HepG2 (cell line): ENCODE data around the gene RAB33A. TPM values are rescaled to one million over a fixed set of nuclear protein-coding genes. Genes with fewer than 3 reads are reported as not detected.

Experiments used
- ATAC-seq: fragments of 200-7000 bp; cut with Tn5 transposase; 3 replicates; pipeline ENCODE4 v1.9.1; 2020; ENCODE audit warnings: mild to moderate bottlenecking, moderate library complexity
- BruUV-seq: library from RNA; stranded (reverse); fragments of 400-500 nt; replicated peaks from 2 replicates; lab custom pipeline; 2021; lab: Mats Ljungman, UMichigan
- CTCF ChIA-PET: fragments of 300-600 bp; formaldehyde crosslinking; extraction: SDS; loops from one replicate; lab custom pipeline; 2021; ENCODE audit warnings: low total read pairs, inconsistent platforms, low intra/inter-chr PET ratio; lab: Yijun Ruan, JAX
- POLR2A ChIA-PET: fragments of 350-600 bp; sonication (Branson Sonifier 250); formaldehyde crosslinking; loops from one replicate; lab custom pipeline; 2020; ENCODE audit warnings: antibody characterized with exemption, inconsistent platforms; lab: Yijun Ruan, JAX
- DNase-seq: peaks from one replicate; pipeline ENCODE4 v3.0.0-alpha.2; 2015; ENCODE audit warnings: low spot score
- FAIRE-seq: peaks from 3 replicates; lab custom pipeline; 2011; peaks lifted over from hg19 to GRCh38; lab: Jason Lieb, UNC
- H2AFZ ChIP-seq: one replicate; pipeline ENCODE4 v1.6.1; 2011; ENCODE audit warnings: low read length, inconsistent platforms
- H3K27ac ChIP-seq: fragments of 300-600 bp; 3 replicates; pipeline ENCODE4 v1.8.0; 2011; ENCODE audit warnings: mixed run types, mild to moderate bottlenecking, mixed read lengths, low read length, inconsistent platforms; ENCODE audit not compliant: insufficient read depth; ENCODE audit errors: extremely low read length
- H3K27me3 ChIP-seq, 2 experiments: fragments of 200-600 bp in 1 of 2; 2 replicates in 1 of 2; 3 replicates in 1 of 2; pipeline versions ENCODE4 v1.6.0 to v1.8.0; 2011; ENCODE audit warnings: low read length in 2 of 2, mild to moderate bottlenecking in 2 of 2, moderate library complexity in 2 of 2, inconsistent platforms in 1 of 2; ENCODE audit not compliant: insufficient read depth in 2 of 2, control insufficient read depth in 1 of 2
- H3K36me3 ChIP-seq, 2 experiments: fragments of 200-600 bp in 1 of 2; replicated peaks in 1 of 2; 2 replicates in 1 of 2; 3 replicates in 1 of 2; pipeline versions ENCODE4 v1.5.1 to v1.8.0; 2011; ENCODE audit warnings: low read length in 2 of 2, inconsistent platforms in 1 of 2; ENCODE audit not compliant: insufficient read depth in 2 of 2, control insufficient read depth in 1 of 2
- H3K4me1 ChIP-seq: 2 replicates; pipeline ENCODE4 v1.5.1; 2012; ENCODE audit warnings: low read length, inconsistent platforms; ENCODE audit not compliant: insufficient read depth
- H3K4me2 ChIP-seq: 2 replicates; pipeline ENCODE4 v1.6.0; 2011; ENCODE audit warnings: low read depth, low read length, inconsistent platforms
- H3K4me3 ChIP-seq, 3 experiments: fragments of 200-600 bp in 1 of 3; sonication (generic), shearing (Covaris generic) in 1 of 3; replicated peaks in 1 of 3; 2 replicates each; pipeline ENCODE4 v1.5.1; 2011 to 2016; ENCODE audit warnings: low read length in 3 of 3, inconsistent platforms in 2 of 3, low read depth in 2 of 3, mild to moderate bottlenecking in 2 of 3, control low read depth in 1 of 3, mixed read lengths in 1 of 3; ENCODE audit not compliant: insufficient read depth in 1 of 3
- H3K79me2 ChIP-seq: one replicate; pipeline ENCODE4 v1.6.1; 2011; ENCODE audit warnings: low read length, inconsistent platforms; ENCODE audit not compliant: insufficient read depth
- H3K9ac ChIP-seq: 2 replicates; pipeline ENCODE4 v1.6.0; 2011; ENCODE audit warnings: mild to moderate bottlenecking, low read depth, low read length, inconsistent platforms; ENCODE audit not compliant: insufficient read depth
- H3K9me3 ChIP-seq: 2 replicates; pipeline ENCODE4 v1.5.1; 2012; ENCODE audit warnings: mild to moderate bottlenecking, low read length
- H4K20me1 ChIP-seq: 2 replicates; pipeline ENCODE4 v1.6.0; 2011; ENCODE audit warnings: inconsistent platforms, mild to moderate bottlenecking, low read length, moderate library complexity; ENCODE audit not compliant: insufficient read depth
- AKAP8 ChIP-seq: sonication (generic); formaldehyde crosslinking; IDR thresholded peaks from 2 replicates; pipeline ENCODE4 v1.5.1; 2020; ENCODE audit warnings: mild to moderate bottlenecking, missing genetic modification reagents
- BORCS8-MEF2B ChIP-seq: sonication (generic); formaldehyde crosslinking; IDR thresholded peaks from 2 replicates; pipeline ENCODE4 v1.8.0; 2022; ENCODE audit warnings: mild to moderate bottlenecking, missing genetic modification reagents
- CAMTA2 ChIP-seq: sonication (generic); formaldehyde crosslinking; IDR thresholded peaks from 2 replicates; pipeline ENCODE4 v1.4.0; 2020; ENCODE audit warnings: mild to moderate bottlenecking, missing genetic modification reagents, borderline replicate concordance
- FOXO4 ChIP-seq: sonication (generic); formaldehyde crosslinking; conservative IDR thresholded peaks from 2 replicates; pipeline ENCODE4 v1.8.1; 2023; ENCODE audit warnings: missing genetic modification reagents
- PHB2 ChIP-seq: fragments of 450-650 bp; IDR thresholded peaks from 2 replicates; pipeline ENCODE4 v1.6.1; 2018; ENCODE audit not compliant: partially characterized antibody
- PHF5A ChIP-seq: IDR thresholded peaks from one replicate; pipeline ENCODE4 v1.6.1; 2018; ENCODE audit warnings: low read depth, missing genetic modification reagents; ENCODE audit not compliant: unreplicated experiment
- SNAI1 ChIP-seq: sonication (generic); formaldehyde crosslinking; IDR thresholded peaks from 2 replicates; pipeline ENCODE4 v1.5.0; 2020; ENCODE audit warnings: mild to moderate bottlenecking, missing genetic modification reagents, borderline replicate concordance
- SPEN ChIP-seq: sonication (generic); formaldehyde crosslinking; IDR thresholded peaks from 2 replicates; pipeline ENCODE4 v1.5.1; 2020; ENCODE audit warnings: low read depth, mild to moderate bottlenecking, missing genetic modification reagents
- THAP8 ChIP-seq: sonication (generic); formaldehyde crosslinking; IDR thresholded peaks from 2 replicates; pipeline ENCODE4 v1.5.1; 2020; ENCODE audit warnings: missing genetic modification reagents, mild to moderate bottlenecking, borderline replicate concordance
- ZNF282 ChIP-seq: fragments of 450-650 bp; IDR thresholded peaks from 2 replicates; pipeline ENCODE4 v1.6.1; 2018; ENCODE audit not compliant: partially characterized antibody
- ZNF33B ChIP-seq: sonication (generic); formaldehyde crosslinking; IDR thresholded peaks from 2 replicates; pipeline ENCODE4 v1.5.1; 2020; ENCODE audit warnings: mild to moderate bottlenecking, missing genetic modification reagents
- ZNF607 ChIP-seq: sonication (generic); formaldehyde crosslinking; IDR thresholded peaks from 2 replicates; pipeline ENCODE4 v1.5.1; 2020; ENCODE audit warnings: missing genetic modification reagents, mild to moderate bottlenecking, borderline replicate concordance
- ZNF788 ChIP-seq: sonication (generic); formaldehyde crosslinking; IDR thresholded peaks from 2 replicates; pipeline ENCODE4 v1.5.0; 2020; ENCODE audit warnings: mild to moderate bottlenecking, missing genetic modification reagents, borderline replicate concordance
- WGBS: methylation state at CpG from one replicate; pipeline ENCODE4 v1.1.6; 2017; ENCODE audit warnings: low lambda C conversion rate; 5-methylcytosine and 5-hydroxymethylcytosine counted together
- in situ Hi-C: cut with HindIII; loops from 2 replicates; pipeline ENCODE4 v1.10.0; 2017; ENCODE audit warnings: low pct_unique_long_range_greater_than_20kb; ENCODE audit not compliant: extremely low pct_ligation_motif_present
- intact Hi-C: fragments of 100-400 bp; cut with micrococcal nuclease; formaldehyde crosslinking; loops from one replicate; pipeline ENCODE4 v1.10.0; 2022; ENCODE audit not compliant: unreplicated experiment
- polyA plus RNA-seq, 8 experiments: library from polyadenylated mRNA; depleted of rRNA in 3 of 8; stranded (reverse) in 7 of 8; unstranded in 1 of 8; fragments of >200 nt; fragmentation: Illumina TruSeq in 4 of 8; extraction: Trizol in 4 of 8; gene quantifications; 2 replicates each; pipeline versions ENCODE4 v1.2.1 to v1.2.3, GENCODE V29; 2011 to 2016; ENCODE audit warnings: low read depth in 4 of 8, missing spikeins in 1 of 8, mixed read lengths in 1 of 8; ENCODE audit not compliant: insufficient read depth in 1 of 8
- total RNA-seq, 5 experiments: library from RNA; depleted of rRNA; stranded (reverse); fragments of >200 nt; fragmentation: Illumina TruSeq; extraction: Trizol; gene quantifications; 2 replicates each; pipeline ENCODE4 v1.2.3, GENCODE V29; 2016; ENCODE audit warnings: low read depth in 1 of 5

Gene RAB33A
- total and polyA plus RNA-seq, 2 of the 13 experiments (the other 11 are each of a cell fraction or from before 2014, with no cell fraction given) = 0.26 TPM; not detected in 1

GRCh38 chrX:130167040-130167439 is 4.7 kb upstream of the RAB33A start:
- TF ChIP-seq AKAP8 (CRISPR knock-in tag) (no peak), BORCS8-MEF2B (CRISPR knock-in tag) (no peak), SPEN (CRISPR knock-in tag) (no peak), FOXO4 (CRISPR knock-in tag) (no peak), ZNF607 (CRISPR knock-in tag) (no peak), ZNF282 (no peak), SNAI1 (CRISPR knock-in tag) (no peak), PHB2 (no peak), PHF5A (CRISPR knock-in tag) (no peak), ZNF788 (CRISPR knock-in tag) (no peak), THAP8 (CRISPR knock-in tag) (no peak), CAMTA2 (no peak), ZNF33B (CRISPR knock-in tag) (no peak)
- H3K4me3 ChIP-seq = peak overlapping the region; percentile 62 to 80 (median 76); a peak in 5 of 6 replicates
- 54% methylated on average over 4 of the region's 4 CpGs for WGBS
- in situ Hi-C loops = no loop called here
- POLR2A ChIA-PET = no interaction called here
- intact Hi-C loops = no loop called here
- H3K27me3 ChIP-seq = no peaks in the 10 kb centered on the region; a peak in 1 of 5 replicates
- H3K4me2 ChIP-seq = peak overlapping the region; percentile 71
- FAIRE-seq (no peak), ATAC-seq (no peak), DNase-seq (no peak)
- H3K9me3 ChIP-seq = no peaks in the 10 kb centered on the region
- H3K27ac ChIP-seq = no peak overlapping the region
- H4K20me1 ChIP-seq = no peaks in the 10 kb centered on the region
- CTCF ChIA-PET = no interaction called here
- H3K36me3 ChIP-seq = no peaks in the 10 kb centered on the region
- peaks cover 33% of the 10 kb centered on the region for H3K4me1 ChIP-seq
- H3K79me2 ChIP-seq = peaks cover 22% of the 10 kb centered on the region
- H2AFZ ChIP-seq = no peak overlapping the region
- H3K9ac ChIP-seq = peak overlapping the region; percentile 77; the same call in 1 of the 2 replicates
- BruUV-seq = no TSS peak
